COLO829 (cell line): ENCODE measurements around the gene GRK2.
A peak's percentile ranks its signal among the peaks of the same experiment; 100 is the strongest.
"Not testable (repeated sequence)": the region's sequence is repeated elsewhere in the genome, so short reads cannot be mapped to it uniquely, and the experiment has no call there.

ENCODE experiments used
- DNase-seq: peaks from one replicate; pipeline ENCODE4 v3.0.0; 2012; ENCODE audit warnings: low spot score

Gene GRK2

DNA sequence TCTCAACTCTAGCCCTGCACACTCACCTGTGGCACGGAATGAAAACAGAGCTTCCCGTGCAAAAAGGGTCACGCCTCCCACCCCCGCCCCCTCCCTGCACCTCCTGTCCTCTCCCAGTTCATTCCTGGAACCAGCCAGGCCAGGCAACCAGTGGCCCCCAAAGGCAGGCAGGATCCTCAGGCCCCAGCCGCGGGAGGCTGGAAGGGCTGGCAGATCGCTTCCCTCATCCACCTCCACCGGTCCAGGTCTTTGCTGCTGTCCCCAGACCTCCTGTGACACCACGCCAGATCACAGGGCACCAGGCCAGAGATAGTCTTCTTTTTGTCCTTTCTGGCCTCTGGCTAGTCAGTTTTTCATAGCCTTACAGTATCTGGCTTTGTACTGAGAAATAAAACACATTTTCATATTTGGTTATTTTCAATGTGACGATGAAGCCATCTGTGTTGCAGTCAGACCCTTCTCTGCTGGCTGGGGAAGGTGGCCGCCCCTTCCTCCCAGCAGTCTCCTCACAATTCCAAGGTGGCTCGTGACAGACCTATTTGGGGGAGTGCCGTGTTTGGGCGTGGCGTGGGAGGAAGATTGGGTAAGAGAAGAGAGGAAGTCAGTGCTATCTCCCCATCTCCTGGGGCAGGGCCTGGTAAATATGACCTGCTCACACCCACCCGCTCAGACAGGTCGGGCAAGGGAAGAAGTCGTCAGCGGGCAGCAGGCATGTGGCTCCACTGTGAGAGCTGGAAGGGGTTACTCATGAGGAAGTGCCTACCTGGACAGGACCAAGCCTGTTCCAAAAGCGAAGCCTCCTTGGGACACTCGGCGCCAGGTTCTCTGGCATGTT, 46.1 kb downstream of the GRK2 start:
- no peak for DNase-seq

DNA sequence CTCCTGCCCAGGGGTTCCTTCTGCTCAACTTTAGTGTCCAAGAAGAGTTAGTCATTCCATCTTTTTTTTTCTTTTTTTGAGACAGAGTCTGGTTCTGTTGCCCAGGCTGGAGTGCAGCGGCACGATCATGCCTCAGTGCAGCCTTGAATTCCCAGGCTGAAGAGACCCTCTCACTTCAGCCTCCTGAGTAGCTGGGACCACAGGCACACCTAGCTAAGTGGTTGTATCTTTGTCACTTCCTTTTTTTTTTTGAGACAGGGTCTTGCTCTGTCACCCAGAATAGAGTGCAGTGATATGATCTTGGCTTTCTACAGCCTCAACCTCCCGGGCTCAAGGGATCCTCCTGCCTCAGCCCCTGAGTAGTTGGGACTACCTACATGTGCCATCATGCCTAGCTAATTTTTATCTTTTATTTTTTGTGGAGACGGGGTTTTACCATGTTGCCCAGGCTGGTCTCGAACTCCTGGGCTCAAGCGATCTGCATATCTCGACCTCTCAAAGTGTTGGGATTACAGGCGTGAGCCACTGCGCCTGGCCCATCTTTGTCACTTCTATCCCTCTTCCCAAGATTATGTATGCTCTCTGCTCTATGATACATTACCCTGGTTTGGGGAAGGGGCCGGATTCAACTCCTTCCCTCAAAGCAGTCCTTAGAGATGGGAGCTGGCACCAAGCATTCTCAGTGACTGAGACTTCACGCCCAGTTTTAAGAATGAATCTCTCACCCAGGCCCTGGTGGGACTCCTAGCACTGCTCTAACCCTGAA, 47.0 kb downstream of the GRK2 start:
- no peak for DNase-seq

DNA sequence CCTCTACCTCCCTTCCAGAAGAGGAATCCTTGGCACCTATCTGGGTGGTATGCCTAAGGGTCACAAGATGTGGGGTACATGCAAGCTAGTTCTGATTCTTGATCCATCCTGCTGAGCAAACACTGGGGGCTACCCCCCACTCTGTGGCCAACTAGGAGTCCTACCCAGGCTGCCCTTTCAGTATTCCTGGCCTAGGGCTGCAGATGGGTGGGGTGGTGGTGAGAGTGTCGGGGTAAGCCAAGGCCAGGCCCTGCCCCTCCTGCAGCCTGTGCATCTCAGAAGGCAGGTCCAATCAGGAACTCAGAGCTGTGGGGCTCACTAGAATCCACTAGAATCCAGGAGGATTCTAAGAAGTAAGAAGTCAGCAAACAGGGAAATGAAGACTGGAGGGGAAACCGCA, 47.9 kb downstream of the GRK2 start:
- DNase-seq, result no peak

DNA sequence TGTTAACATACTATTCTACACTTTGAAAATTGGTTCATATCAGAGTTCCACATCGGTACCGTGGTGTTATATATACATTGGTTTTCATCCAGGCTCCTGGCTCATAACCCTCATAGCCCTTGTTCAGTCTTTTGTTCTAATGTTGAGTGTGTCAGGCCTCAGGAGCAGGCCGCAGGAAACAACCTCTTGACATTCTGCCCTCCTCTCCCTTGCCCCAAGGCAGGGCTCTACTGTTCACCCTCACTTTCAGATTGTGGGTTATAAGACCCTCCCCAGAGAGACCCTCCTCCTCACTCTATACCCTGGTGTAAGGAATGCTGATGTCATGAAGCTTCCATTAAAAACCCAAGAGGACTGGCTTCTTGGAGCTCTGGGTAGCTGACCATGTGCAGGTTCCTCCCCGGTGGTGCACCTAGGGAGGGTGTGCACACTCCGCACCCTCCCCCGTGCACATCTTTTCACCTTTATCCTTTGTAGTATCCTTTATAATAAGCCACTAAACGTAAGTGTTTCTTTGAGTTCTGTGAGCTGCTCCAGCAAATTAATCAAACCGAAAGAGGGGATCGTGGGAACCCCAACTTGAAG, 49.1 kb downstream of the GRK2 start:
- DNase-seq, result no peak

DNA sequence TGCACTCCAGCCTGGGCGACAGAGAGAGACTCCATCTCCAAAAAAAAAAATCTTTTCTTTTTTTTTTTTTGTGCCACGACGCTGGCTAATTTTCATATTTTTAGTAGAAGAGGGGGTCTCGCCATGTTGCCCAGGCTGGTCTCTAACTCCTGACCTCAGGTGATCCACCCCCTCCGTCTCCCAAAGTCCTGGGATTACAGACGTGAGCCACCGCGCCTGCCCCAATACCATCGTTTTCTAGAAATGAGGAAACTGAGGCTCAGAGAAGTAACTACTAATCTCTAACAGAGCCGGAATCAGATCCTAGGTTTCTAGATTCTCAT, 50.6 kb downstream of the GRK2 start:
- no peak for DNase-seq

DNA sequence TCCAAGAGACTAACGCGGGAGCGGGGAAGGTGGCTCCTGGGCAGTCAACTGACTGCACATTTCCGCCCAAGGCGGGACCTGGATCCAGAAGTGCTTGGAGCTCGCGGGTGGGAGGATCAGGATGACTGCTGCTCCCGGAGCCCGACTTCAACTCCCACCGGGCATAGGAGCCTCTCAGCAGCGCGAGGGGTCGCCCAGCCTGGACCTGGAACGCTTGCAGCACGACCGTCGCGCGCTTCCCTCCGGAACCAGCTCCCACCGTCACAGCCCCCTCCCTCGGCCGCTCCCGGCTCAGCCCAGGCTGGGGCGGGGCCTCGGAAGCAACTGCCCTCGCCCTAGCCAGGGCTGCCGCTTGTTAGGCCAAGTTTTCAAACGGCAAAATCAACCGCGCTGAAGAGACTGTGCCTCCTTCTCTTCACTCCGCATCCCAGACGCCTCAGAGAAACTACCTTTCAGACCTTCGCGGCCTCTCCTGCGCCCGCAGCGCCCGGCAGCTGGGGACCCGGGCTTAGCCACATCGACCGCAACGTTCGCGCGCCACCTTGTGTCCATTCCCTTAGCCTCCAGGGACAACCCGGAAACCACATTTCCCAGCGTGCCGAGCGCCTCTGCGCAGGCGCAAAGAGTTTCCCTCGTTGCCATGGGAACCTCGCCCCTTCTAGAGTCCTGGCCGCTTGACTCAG, 51.1 kb downstream of the GRK2 start:
- peak; percentile 99 for DNase-seq

DNA sequence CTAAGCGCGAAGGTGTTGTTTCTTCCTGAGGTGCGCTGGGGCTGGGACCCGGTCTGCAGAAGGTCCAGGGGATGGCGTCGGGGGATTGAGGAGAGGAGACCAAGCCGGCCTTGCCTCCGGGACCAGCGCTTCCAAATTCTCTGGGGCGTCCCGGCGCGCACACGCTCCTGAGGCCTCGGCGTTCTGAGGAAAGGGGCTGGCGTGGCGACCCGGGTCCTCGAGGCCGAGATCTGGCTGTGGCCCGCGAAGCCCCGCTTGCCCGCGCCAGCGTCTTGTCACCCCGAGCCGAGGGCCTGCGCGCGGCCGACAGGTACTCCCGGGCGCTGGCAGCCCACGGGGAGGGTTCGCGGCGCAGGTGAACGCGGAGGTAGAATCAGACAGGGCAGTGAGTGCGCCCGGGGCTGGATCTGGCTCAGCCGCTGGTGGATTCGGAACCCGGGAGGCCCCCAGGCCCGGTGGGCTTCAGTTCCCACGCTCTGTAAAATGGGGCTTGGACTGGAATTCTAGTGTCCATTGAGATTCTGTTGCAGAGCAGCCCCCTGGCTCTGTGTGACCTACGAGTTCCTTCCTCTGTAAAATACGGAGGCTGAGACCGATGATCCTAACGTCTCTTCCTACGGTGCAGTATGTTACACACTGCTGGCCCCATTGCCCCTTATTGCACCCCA, 51.7 kb downstream of the GRK2 start:
- no peak for DNase-seq

DNA sequence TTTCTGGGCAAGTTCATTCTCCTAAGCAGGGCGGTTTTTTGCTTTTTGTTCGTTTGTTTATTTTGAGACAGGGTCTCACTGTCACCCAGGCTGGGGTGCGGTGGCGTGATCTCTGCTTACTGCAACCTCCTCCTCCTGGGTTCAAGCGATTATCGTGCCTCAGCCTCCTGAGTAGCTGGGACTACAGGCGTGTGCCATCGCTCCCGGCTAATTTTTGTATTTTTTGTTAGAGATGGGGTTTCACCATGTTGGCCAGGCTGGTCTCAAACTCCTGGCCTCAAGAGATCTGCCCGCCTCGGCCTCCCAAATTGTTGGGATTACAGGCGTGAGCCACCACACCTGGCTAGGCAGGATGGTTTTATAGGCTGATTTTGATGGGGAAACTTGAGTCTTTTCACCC, 52.6 kb downstream of the GRK2 start:
- DNase-seq, result not testable (repeated sequence)

DNA sequence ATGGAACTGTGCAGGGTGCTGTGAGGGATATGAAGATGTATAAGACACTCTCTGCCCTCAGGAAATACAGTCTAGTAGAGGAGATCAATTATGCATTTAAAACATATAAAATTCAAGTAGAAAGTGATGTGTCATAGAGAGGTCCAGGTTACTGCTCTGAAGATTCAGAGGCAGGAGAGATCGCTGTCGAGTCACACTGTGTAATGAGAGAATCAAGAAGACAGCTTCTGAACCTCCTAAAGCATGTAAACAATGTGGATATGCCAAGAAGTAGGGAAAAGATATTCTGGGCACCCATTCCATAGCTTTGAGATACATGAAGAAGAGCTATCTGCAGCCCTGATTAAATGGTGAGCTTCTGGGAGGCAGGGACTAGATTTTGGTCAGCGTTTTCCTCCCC, 53.7 kb downstream of the GRK2 start:
- no peak for DNase-seq

DNA sequence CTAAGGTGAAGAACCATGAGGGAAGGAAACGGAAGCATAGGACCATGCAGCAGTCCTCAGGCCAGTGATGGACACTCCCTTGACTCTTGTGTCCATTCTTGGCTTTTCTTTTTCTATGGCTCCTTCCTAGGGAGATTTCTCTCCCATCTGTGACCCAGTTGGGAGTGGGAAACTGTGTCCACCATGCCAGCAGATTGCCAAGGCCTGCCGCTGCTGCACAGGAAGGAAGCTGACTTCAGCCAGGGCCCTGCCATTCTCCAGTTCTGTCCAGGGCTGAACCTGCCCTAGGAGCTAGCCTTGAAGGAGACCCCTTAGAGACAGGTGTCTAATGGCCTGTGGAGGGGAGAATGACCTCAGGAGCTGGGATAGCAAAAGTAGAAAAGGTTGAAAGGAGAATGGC, 54.4 kb downstream of the GRK2 start:
- DNase-seq, result no peak

DNA sequence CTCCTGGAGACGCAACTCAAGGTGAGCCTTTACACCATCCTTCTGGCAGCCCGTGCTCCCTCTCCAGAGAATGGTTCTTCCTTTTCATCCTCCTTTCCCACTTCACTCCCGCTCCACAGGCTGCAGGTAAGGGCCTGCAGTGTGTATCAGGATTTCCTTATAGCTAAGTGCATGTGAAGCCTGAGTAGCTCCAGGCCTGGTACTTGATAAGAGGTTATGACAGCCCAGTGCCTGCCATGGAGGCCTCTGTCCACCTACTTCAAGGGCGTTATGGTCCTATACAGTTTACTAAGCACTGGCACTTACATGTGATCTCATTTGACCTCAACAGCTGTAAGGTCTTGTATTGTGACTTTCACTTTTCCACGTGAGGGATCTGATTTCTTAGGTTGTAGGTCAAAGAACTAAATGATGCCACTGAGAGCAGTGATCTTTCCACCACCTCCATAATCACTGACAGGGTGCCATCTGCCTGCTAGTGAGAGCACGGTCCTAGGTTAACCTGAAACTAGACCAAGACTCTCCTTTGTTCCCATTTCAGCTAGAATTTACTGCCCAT, 55.1 kb downstream of the GRK2 start:
- no peak for DNase-seq

DNA sequence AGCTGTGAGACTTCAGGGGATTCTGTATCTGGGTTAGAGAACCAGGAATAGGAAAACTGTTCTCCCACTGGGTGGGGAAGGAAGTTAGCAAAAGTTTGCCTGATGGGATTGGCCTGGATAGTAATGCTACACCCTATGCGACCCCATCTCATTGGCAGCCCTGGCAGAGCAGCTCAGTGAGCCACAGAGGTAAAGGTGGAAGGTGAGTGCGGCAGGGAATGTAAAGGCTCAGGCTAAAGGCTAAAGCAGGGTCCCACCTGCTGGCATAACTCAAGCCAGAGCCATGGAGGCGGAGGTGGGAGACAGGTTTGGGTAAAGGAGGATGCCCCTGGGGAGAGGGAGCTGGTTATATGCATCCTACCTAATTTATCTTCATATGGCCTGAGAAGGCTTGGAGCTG, 55.8 kb downstream of the GRK2 start:
- no peak for DNase-seq

DNA sequence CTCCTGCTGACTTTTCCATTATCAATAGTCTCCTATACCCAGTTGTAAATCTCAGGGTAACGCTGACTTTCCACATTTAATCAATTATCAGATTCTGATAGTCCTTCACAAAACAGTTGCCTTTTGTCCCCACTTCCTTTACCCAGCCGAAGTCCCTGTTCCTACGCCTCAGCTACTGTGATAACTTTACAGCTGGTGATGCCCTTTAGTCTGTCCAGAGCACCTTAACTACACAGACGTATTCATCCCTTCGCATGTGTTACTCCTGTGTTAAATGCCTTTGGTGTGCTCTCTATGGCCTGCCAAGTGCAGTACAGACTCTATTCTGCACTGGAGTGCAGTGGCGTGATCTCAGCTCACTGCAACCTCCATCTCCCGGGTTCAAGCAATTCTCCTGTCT, 57.3 kb downstream of the GRK2 start:
- DNase-seq, result no peak

DNA sequence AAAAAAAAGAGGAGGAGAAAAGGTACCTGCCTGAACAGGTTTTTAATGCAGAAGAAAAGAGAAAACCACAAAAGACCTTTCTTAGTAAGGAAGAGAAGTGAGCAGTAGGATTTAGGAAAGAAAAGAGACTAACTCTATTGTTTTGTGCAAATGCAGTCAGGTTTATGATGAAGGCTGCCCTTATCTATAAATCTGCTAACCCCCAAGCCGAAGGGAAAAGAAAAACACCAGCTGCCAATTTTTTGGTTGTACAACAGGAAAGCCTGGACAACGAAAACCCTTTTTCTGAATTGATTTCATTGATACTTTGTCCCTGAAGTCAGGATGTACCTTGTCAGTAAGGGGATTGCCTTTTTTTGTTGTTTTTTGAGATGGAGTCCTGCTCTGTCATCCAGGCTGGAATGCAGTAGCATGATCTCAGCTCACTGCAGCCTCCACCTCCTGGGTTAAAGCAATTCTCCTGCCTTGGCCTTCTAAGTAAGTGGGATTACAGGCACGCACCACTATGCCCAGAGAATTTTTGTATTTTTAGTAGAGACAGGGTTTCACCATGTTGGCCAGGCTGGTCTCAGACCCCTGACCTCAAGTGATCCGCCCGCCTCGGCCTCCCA, 65.9 kb downstream of the GRK2 start:
- DNase-seq, result no peak
